GM12878 (cell line): ENCODE measurements around the gene METTL16. TPM values are rescaled to one million over a fixed set of nuclear protein-coding genes. Genes with fewer than 3 reads are reported as not detected.

Source experiments
- ATAC-seq: fragments of 200-7000 bp; cut with Tn5 transposase; 3 replicates; pipeline ENCODE4 v1.9.1; 2020; ENCODE audit warnings: mild to moderate bottlenecking, moderate library complexity
- BruUV-seq: library from RNA; stranded (reverse); fragments of 400-500 nt; replicated peaks from 2 replicates; lab custom pipeline; 2021; lab: Mats Ljungman, UMichigan
- CTCF ChIA-PET: fragments of 300-600 bp; sonication (Branson Sonifier 250); formaldehyde crosslinking; extraction: SDS; loops from one replicate; lab custom pipeline; 2021; ENCODE audit warnings: inconsistent platforms; lab: Yijun Ruan, JAX
- POLR2A ChIA-PET: fragments of 350-600 bp; formaldehyde crosslinking; extraction: SDS; loops from one replicate; lab custom pipeline; 2021; ENCODE audit warnings: inconsistent platforms; lab: Charles Lee
- RAD21 ChIA-PET: fragments of 300-600 bp; sonication (Branson Sonifier 250); formaldehyde crosslinking; loops from one replicate; lab custom pipeline; 2023; ENCODE audit warnings: antibody characterized with exemption; ENCODE audit not compliant: unreplicated experiment; lab: Charles Lee
- SMC1A ChIA-PET: fragments of 300-600 bp; sonication (Branson Sonifier 250); formaldehyde crosslinking; loops from one replicate; lab custom pipeline; 2023; ENCODE audit not compliant: unreplicated experiment, uncharacterized antibody; lab: Charles Lee
- DNase-seq: peaks from one replicate; pipeline ENCODE4 v3.0.0-alpha.2; 2011; ENCODE audit warnings: low read depth, low spot score
- FAIRE-seq: peaks from 3 replicates; lab custom pipeline; 2011; peaks lifted over from hg19 to GRCh38; lab: Jason Lieb, UNC
- H2AFZ ChIP-seq: 2 replicates; pipeline ENCODE4 v1.6.0; 2011; ENCODE audit warnings: low read depth, low read length, control low read depth; ENCODE audit not compliant: control insufficient read depth
- H3K27ac ChIP-seq: 2 replicates; pipeline ENCODE4 v1.5.1; 2011; ENCODE audit warnings: control low read depth; ENCODE audit not compliant: control insufficient read depth, insufficient read depth
- H3K27me3 ChIP-seq, 2 experiments: replicated peaks in 1 of 2; 2 replicates each; pipeline versions ENCODE4 v1.6.0 to v1.6.1; 2011; ENCODE audit warnings: low read length in 1 of 2; ENCODE audit not compliant: control insufficient read depth in 2 of 2, insufficient read depth in 2 of 2
- H3K36me3 ChIP-seq, 2 experiments: 2 replicates each; pipeline ENCODE4 v1.5.1; 2011; ENCODE audit warnings: low read length in 1 of 2; ENCODE audit not compliant: control insufficient read depth in 2 of 2, insufficient read depth in 2 of 2
- H3K4me1 ChIP-seq: 2 replicates; pipeline ENCODE4 v1.6.1; 2011; ENCODE audit warnings: mild to moderate bottlenecking, low read length, moderate library complexity, mixed read lengths; ENCODE audit not compliant: control insufficient read depth, insufficient read depth
- H3K4me2 ChIP-seq: 2 replicates; pipeline ENCODE4 v1.6.0; 2011; ENCODE audit warnings: control low read depth; ENCODE audit not compliant: control insufficient read depth, insufficient read depth
- H3K4me3 ChIP-seq: fragments of 200-600 bp; sonication (generic); 2 replicates; pipeline ENCODE4 v1.5.1; 2016
- H3K79me2 ChIP-seq: 2 replicates; pipeline ENCODE4 v1.6.0; 2011; ENCODE audit warnings: low read length; ENCODE audit not compliant: control insufficient read depth, insufficient read depth
- H3K9ac ChIP-seq: 2 replicates; pipeline ENCODE4 v1.8.0; 2011; ENCODE audit warnings: low read length, control low read depth, mixed read lengths; ENCODE audit not compliant: control insufficient read depth, insufficient read depth
- H3K9me3 ChIP-seq: replicated peaks from 3 replicates; pipeline ENCODE4 v1.5.1; 2011; ENCODE audit warnings: mild to moderate bottlenecking, low read length; ENCODE audit not compliant: control insufficient read depth, insufficient read depth
- H4K20me1 ChIP-seq: 2 replicates; pipeline ENCODE4 v1.6.0; 2011; ENCODE audit not compliant: control insufficient read depth, insufficient read depth
- BRCA1 ChIP-seq: IDR thresholded peaks from 2 replicates; pipeline ENCODE4 v1.6.1; 2011; ENCODE audit warnings: low read depth, low read length, improper control_type of control experiment
- ELK1 ChIP-seq: IDR thresholded peaks from 2 replicates; pipeline ENCODE4 v1.6.1; 2012; ENCODE audit warnings: low read depth, low read length, improper control_type of control experiment
- WGBS: methylation state at CpG from one replicate; pipeline ENCODE4 v1.1.6; 2016; ENCODE audit warnings: low lambda C conversion rate; ENCODE audit not compliant: insufficient replicate concordance, insufficient coverage; ENCODE audit errors: missing lambda C conversion rate; 5-methylcytosine and 5-hydroxymethylcytosine counted together
- in situ Hi-C: fragments of 300-500 bp; cut with MboI; formaldehyde crosslinking; loops from 9 replicates; pipeline ENCODE4 v1.14.3; 2018; ENCODE audit warnings: mixed read lengths
- intact Hi-C: fragments of 100-400 bp; cut with micrococcal nuclease; formaldehyde crosslinking; loops from one replicate; pipeline ENCODE4 v1.14.2; 2022; ENCODE audit not compliant: unreplicated experiment
- polyA plus RNA-seq, 11 experiments: library from polyadenylated mRNA; depleted of rRNA in 4 of 11; unstranded in 6 of 11; stranded (reverse) in 5 of 11; fragments of >200 nt; fragmentation: Nextera tagmentation in 4 of 11; fragmentation: Illumina TruSeq in 1 of 11; extraction: Ambion mirVana in 4 of 11; extraction: Trizol in 1 of 11; gene quantifications; 1 replicate in 1 of 11; 2 replicates in 10 of 11; pipeline versions ENCODE4 v1.2.1 to v1.2.3, GENCODE V29; 2011 to 2016; ENCODE audit warnings: inconsistent platforms in 2 of 11, missing spikeins in 2 of 11, low read depth in 1 of 11
- total RNA-seq, 4 experiments: library from RNA; depleted of rRNA in 3 of 4; stranded (reverse); fragments of >200 nt in 3 of 4; fragmentation: Illumina TruSeq in 1 of 4; extraction: Trizol in 1 of 4; gene quantifications; 2 replicates each; pipeline versions ENCODE4 v1.2.1 to v1.2.3, GENCODE V29; 2013 to 2021

METTL16 gene
- total and polyA plus RNA-seq, 10 of the 15 experiments (the other 5 are each of a cell fraction or from before 2014, with no cell fraction given) = 15.6 to 34.3 (median 23.7) TPM

GRCh38 chr17:2385240-2386210 is 126.2 kb downstream of the METTL16 start:
- TF ChIP-seq BRCA1 (no peak), ELK1 (no peak)
- TF ChIP-seq, all 136 proteins: peak for 0
- Histone ChIP-seq H2AFZ (no peak overlapping the region), H4K20me1 (no peaks in the 10 kb centered on the region), H3K27me3 (no peaks in the 10 kb centered on the region), H3K27ac (no peak overlapping the region), H3K4me3 (no peak overlapping the region), H3K9ac (no peak overlapping the region), H3K79me2 (no peaks in the 10 kb centered on the region), H3K4me1 (no peaks in the 10 kb centered on the region), H3K9me3 (no peaks in the 10 kb centered on the region), H3K4me2 (no peak overlapping the region), H3K36me3 (peaks cover 4 to 7% of the 10 kb centered on the region in 2 experiments; a peak in 2 of 4 replicates)
- no peak for ATAC-seq
- ChIA-PET SMC1A (interaction anchor here (10.7 kb wide), 1 partner anchor 30 kb away, joined by 364 read pairs; no protein-coding TSS in a partner anchor), CTCF (interaction anchor here (12.3 kb wide), 1 partner anchor 30 kb away, joined by 597 read pairs; no protein-coding TSS in a partner anchor), POLR2A (interaction anchor here (0.6 to 0.8 kb wide), 2 partner anchors 31 to 40 kb away, joined by 3 read pairs; no protein-coding TSS in a partner anchor), RAD21 (interaction anchor here (7.5 kb wide), 1 partner anchor 29 kb away, joined by 376 read pairs; no protein-coding TSS in a partner anchor)
- WGBS = 90% methylated on average over 18 of the region's 18 CpGs
- FAIRE-seq = no peak
- DNase-seq = no peak
- in situ Hi-C loops (no loop called here), intact Hi-C loops (no loop called here)
- BruUV-seq = no TSS peak
